SK-N-MC (cell line): Measurements from ENCODE around the gene ARHGEF37.

ENCODE experiments used
- DNase-seq: peaks from one replicate; pipeline ENCODE4 v3.0.0-alpha.2; 2011; ENCODE audit warnings: low read depth, low spot score
- H3K27ac ChIP-seq: fragments of 200-600 bp; sonication (generic); 2 replicates; pipeline ENCODE4 v1.5.1; 2016; ENCODE audit warnings: mixed run types
- H3K36me3 ChIP-seq: fragments of 200-600 bp; sonication (generic); 2 replicates; pipeline ENCODE4 v1.6.1; 2017; ENCODE audit warnings: antibody characterized with exemption, low read length, mixed read lengths; ENCODE audit not compliant: insufficient read depth
- H3K4me3 ChIP-seq: fragments of 200-600 bp; sonication (generic); 2 replicates; pipeline ENCODE4 v1.5.1; 2016
- H3K9ac ChIP-seq: fragments of 200-600 bp; sonication (generic); 2 replicates; pipeline ENCODE4 v1.8.0; 2017; ENCODE audit warnings: mixed run types, mixed read lengths; ENCODE audit not compliant: insufficient read length
- H3K9me3 ChIP-seq: fragments of 200-600 bp; sonication (generic); 2 replicates; pipeline ENCODE4 v1.6.1; 2017; ENCODE audit warnings: low read depth, mild to moderate bottlenecking, antibody characterized with exemption, low read length, moderate library complexity, mixed read lengths
- EZH2 ChIP-seq: fragments of 200-600 bp; sonication (generic); IDR thresholded peaks from one replicate; pipeline ENCODE4 v1.6.1; 2017; ENCODE audit warnings: antibody characterized with exemption
- FOXP2 ChIP-seq: optimal IDR thresholded peaks from 2 replicates; pipeline ENCODE3; 2011; ENCODE audit warnings: mild to moderate bottlenecking, moderate library complexity; ENCODE audit not compliant: insufficient read depth; ENCODE audit errors: extremely low read length, control extremely low read depth
- POLR2AphosphoS5 ChIP-seq: IDR thresholded peaks from 2 replicates; pipeline ENCODE4 v1.6.1; 2012; ENCODE audit warnings: mild to moderate bottlenecking, low read depth, low read length, borderline replicate concordance

ARHGEF37 gene

DNA sequence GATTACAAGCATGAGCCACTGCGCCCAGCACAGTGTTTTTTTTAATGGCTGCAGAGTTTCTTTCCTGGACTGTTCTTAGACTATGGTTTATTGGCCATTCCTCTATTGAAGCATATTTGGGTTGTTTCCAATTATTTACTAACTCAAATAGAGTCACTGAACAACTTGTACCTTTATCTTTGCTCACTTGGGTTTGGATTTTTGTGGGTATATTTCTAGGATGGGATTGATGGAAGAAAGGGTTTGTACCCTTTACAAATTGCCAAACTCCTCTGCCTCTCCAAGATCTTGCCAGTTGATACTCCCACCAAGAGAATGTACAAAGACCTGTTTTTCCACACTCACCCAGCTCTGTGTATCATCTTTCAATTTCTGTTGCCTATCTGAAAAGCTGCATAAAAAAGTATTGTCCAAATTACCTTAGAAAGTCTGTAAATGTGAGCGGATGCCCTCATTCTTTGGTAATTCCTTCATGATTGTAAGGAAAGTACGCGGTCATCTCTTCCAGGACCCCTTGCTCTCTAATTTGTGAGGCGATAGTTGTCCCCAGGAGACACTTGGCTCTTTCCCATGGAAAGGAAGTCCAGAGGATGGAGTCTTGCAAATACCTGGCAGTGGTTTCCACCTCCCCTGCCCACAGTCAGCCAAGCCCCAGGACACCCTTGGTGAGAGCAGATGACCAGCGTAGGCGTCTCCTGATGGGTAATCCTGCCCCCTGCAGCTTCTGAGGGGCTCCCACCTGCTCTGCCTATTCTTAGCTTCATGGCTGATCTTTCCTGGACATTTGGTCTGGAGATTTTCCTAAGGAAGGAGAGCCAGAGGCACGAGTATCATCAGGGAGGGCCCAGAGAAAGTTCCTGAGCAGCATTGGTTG, 33.0 kb downstream of the ARHGEF37 start:
- Histone ChIP-seq H3K27ac (no peak overlapping the region), H3K4me3 (no peak overlapping the region), H3K9me3 (no peaks in the 10 kb centered on the region), H3K36me3 (no peaks in the 10 kb centered on the region), H3K9ac (no peak overlapping the region)
- TF ChIP-seq POLR2AphosphoS5 (no peak), FOXP2 (no peak), EZH2 (no peak)
- DNase-seq, result no peak

DNA sequence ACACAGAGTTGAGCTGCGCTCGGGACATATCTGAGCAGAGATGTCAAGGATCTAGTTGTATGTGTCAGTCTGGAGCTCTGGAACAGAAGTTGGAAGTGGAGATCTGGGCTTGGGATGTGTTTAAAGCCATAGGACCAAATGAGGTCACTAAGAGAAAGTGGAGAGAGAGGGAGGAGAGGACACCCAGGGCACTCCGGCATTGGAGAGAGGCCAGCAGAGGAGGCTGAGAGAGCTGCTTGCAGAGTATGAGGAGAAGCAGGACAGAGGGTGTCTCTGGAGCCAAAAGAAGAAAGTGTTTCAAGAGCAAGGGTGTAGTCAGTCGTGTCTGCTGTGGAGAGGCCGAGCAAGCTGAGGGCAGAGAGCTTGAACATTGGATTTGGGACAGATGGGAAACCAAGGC, 34.7 kb downstream of the ARHGEF37 start:
- Histone ChIP-seq H3K4me3 (no peak overlapping the region), H3K36me3 (no peaks in the 10 kb centered on the region), H3K27ac (no peak overlapping the region), H3K9me3 (no peaks in the 10 kb centered on the region), H3K9ac (no peak overlapping the region)
- TF ChIP-seq POLR2AphosphoS5, result no peak
- TF ChIP-seq FOXP2, result no peak
- TF ChIP-seq EZH2, result no peak
- no peak for DNase-seq

DNA sequence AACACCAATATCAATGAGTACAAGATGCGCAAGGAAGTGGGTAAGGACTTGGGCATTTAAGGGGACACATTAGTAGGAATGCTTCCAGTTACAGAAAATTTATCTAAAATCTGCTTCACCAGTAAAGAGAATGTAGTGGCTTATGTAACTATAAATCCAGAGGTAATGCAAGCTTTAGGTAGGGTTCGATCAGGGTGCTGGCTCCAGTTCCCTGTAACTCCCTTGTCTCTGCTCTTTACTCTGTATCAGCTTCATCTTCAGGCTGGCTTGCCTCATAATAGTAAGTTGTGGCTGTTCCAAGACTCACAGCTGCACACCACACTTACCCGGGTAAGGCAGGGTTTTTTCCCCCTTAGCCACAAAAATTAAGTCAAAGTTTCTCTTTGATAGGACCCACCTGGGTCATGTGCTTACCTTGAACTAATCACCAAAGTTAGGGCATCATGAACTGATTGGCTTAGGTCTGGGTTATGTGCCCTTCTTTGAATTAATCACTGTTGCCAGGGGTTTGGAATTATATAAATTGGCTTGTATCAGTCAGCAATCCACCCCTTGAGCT, 35.5 kb downstream of the ARHGEF37 start:
- Histone ChIP-seq H3K9me3 (no peaks in the 10 kb centered on the region), H3K4me3 (no peak overlapping the region), H3K36me3 (no peaks in the 10 kb centered on the region), H3K9ac (no peak overlapping the region), H3K27ac (no peak overlapping the region)
- DNase-seq, result no peak
- TF ChIP-seq EZH2, result no peak
- no peak for TF ChIP-seq POLR2AphosphoS5
- no peak for TF ChIP-seq FOXP2

DNA sequence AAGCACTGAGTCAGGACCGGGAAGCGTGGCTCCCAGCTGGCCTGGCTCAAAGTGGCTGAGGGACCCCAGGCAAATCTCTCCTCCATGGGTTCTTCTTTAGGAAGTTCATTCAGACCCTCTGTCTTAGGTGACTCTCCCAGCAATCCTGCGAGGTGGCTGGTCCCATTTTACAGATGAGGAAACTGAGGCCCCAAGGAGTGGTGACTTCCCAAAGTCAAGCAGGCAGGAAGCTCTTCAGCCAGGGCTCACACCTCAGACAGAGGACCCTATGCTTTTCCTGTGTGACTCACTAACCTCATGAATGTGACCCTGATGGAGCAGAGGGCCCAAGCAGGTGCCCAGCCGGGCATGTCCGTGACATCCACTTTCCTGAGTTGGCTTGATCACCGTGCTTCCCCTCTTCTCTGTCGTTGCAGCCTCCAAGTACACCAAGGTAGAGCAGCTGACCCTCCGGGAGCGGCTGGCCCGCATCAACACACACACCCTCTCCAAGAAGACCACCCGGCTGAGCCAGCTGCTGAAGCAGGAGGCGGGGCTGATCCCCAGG, 36.5 kb downstream of the ARHGEF37 start:
- Histone ChIP-seq H3K27ac (no peak overlapping the region), H3K9me3 (no peaks in the 10 kb centered on the region), H3K9ac (no peak overlapping the region), H3K36me3 (no peaks in the 10 kb centered on the region), H3K4me3 (no peak overlapping the region)
- no peak for DNase-seq
- no peak for TF ChIP-seq FOXP2
- TF ChIP-seq EZH2, result no peak
- TF ChIP-seq POLR2AphosphoS5, result no peak

DNA sequence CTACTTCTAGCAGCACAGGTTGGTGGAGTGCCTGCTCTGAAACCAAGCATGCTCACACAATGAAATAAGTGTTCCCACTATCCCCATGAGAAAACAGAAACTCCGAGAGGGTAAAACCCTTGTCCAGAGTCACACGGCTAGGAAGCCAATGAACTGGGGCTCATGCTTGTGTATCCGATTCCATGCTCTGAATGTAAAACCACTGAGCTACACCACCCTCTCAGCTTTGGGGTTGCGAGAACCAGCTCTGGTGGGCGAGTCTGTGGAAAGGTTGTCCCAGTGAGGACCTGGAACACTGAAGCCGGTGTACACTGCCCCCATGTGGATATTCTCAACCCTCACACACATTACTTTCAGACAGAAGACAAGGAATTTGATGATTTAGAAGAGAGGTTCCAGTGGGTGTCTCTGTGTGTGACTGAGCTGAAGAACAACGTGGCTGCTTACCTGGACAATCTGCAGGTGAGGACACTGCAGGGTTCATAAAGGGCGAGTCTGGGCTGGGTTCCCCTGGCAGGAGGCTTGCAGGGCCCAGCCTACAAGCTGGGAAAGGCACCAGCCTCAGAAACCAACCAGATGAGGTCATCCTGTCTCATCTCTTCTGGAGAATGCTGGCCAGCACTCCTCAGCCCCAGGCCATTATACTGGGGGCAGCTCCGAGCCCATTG, 37.4 kb downstream of the ARHGEF37 start:
- H3K27ac ChIP-seq, result no peak overlapping the region

DNA sequence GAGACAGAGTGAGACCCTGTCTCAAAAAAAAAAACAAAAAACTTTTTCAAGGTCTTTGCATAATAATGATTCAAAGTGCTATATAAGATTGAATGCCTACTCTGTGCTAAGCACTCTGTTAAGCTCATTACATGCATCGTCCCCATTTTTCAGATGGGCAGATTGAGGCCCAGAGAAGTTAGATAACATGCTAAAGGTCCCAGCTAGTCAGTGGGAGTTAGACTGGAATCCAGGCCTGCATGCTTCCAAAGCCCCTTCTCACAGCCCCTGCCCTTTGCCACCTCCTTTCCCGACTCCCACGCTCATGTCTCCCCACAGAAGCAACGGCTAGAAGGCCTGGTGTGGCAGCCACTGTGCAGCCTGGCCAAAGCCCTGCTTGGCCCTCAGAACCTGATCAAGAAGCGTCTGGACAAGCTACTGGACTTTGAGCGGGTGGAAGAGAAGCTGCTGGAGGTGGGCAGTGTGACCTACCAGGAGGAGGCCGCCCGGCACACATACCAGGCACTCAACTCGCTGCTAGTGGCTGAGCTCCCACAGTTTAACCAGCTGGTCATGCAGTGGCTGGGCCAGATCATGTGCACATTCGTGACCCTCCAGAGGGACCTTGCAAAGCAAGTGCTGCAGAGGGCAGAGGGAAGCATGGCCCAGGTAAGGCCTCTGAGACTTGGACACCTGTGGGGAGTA, 40.3 kb downstream of the ARHGEF37 start:
- TF ChIP-seq FOXP2, result no peak
- no peak for TF ChIP-seq POLR2AphosphoS5
- TF ChIP-seq EZH2, result no peak
- Histone ChIP-seq H3K36me3 (no peaks in the 10 kb centered on the region), H3K9ac (no peak overlapping the region), H3K27ac (no peak overlapping the region), H3K4me3 (no peak overlapping the region), H3K9me3 (no peaks in the 10 kb centered on the region)
- DNase-seq, result no peak

More for the DNA sequence above, 37.4 kb downstream of the ARHGEF37 start:
- no peaks in the 10 kb centered on the region for H3K9me3 ChIP-seq
- H3K9ac ChIP-seq, result no peak overlapping the region
- TF ChIP-seq EZH2 (no peak), POLR2AphosphoS5 (no peak), FOXP2 (no peak)
- H3K4me3 ChIP-seq, result no peak overlapping the region
- no peak for DNase-seq
- H3K36me3 ChIP-seq, result no peaks in the 10 kb centered on the region

DNA sequence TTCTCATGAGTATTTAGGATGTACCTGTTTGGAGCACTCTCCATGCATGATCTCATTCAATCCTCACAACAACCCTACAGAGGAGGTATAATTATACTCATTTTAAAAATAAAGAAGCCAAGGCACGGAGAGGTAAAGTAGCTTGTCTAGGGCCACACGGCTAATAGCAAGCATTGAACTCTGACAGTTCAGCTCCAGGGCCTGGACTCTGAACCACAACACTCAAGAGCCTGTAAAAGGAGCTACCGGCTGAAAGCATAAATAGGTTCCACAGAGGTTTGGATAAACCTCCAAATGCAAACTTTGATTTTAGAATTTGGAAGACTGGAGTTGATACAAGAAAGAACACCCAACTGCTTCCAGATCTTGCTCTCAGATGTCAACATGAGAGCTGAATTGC, 41.2 kb downstream of the ARHGEF37 start:
- Histone ChIP-seq H3K36me3 (no peaks in the 10 kb centered on the region), H3K9me3 (no peaks in the 10 kb centered on the region), H3K9ac (no peak overlapping the region), H3K4me3 (no peak overlapping the region), H3K27ac (no peak overlapping the region)
- no peak for DNase-seq
- TF ChIP-seq EZH2 (no peak), FOXP2 (no peak), POLR2AphosphoS5 (no peak)
